CD4-positive, alpha-beta T cell treated with Interleukin-4 for 4 hours (primary cell): ENCODE data around the gene USP47.

ENCODE experiments used
- DNase-seq: peaks from one replicate; pipeline ENCODE4 v3.0.0-alpha.2; 2020

Gene USP47

GRCh38 chr11:11876458-11876857 lies 34.7 kb downstream of the USP47 start:
- no peak for DNase-seq

GRCh38 chr11:11880179-11880578 lies 38.4 kb downstream of the USP47 start:
- DNase-seq = no peak

- DNase-seq = no peak
Measured at GRCh38 chr11:11882539-11882938, 40.8 kb downstream of the USP47 start.

- no peak for DNase-seq
Measured at GRCh38 chr11:11884351-11884750, 42.6 kb downstream of the USP47 start.

GRCh38 chr11:11884774-11885481 lies 43.2 kb downstream of the USP47 start:
- no peak for DNase-seq

- no peak for DNase-seq
Measured at GRCh38 chr11:11894486-11894885, 52.7 kb downstream of the USP47 start.

- no peak for DNase-seq
Measured at GRCh38 chr11:11895672-11896071, 53.9 kb downstream of the USP47 start.

- DNase-seq = no peak
Measured at GRCh38 chr11:11898648-11899047, 56.9 kb downstream of the USP47 start.

- DNase-seq = no peak
Measured at GRCh38 chr11:11899401-11899800, 57.6 kb downstream of the USP47 start.

GRCh38 chr11:11901929-11902328 lies 60.2 kb downstream of the USP47 start:
- no peak for DNase-seq

- DNase-seq = no peak
Measured at GRCh38 chr11:11909727-11910126, 68.0 kb downstream of the USP47 start.

GRCh38 chr11:11910541-11910940 lies 68.8 kb downstream of the USP47 start:
- no peak for DNase-seq

- DNase-seq = no peak
Measured at GRCh38 chr11:11913395-11913794, 71.6 kb downstream of the USP47 start.

GRCh38 chr11:11915625-11916024 lies 73.9 kb downstream of the USP47 start:
- no peak for DNase-seq

- DNase-seq = no peak
Measured at GRCh38 chr11:11916981-11917399, 75.2 kb downstream of the USP47 start.

GRCh38 chr11:11923828-11924227 lies 82.1 kb downstream of the USP47 start:
- DNase-seq = no peak

- DNase-seq = no peak
Measured at GRCh38 chr11:11929920-11930319, 88.1 kb downstream of the USP47 start.

- peak; percentile 34 for DNase-seq
Measured at GRCh38 chr11:11931461-11932055, 89.8 kb downstream of the USP47 start.

- no peak for DNase-seq
Measured at GRCh38 chr11:11935536-11935935, 93.8 kb downstream of the USP47 start.

GRCh38 chr11:11937433-11937832 lies 95.7 kb downstream of the USP47 start:
- no peak for DNase-seq

GRCh38 chr11:11937957-11938356 lies 96.2 kb downstream of the USP47 start:
- no peak for DNase-seq

GRCh38 chr11:11940551-11940950 lies 98.8 kb downstream of the USP47 start:
- DNase-seq = no peak

GRCh38 chr11:11942668-11943067 lies 100.9 kb downstream of the USP47 start:
- no peak for DNase-seq

GRCh38 chr11:11944444-11944843 lies 102.7 kb downstream of the USP47 start:
- DNase-seq = no peak

- no peak for DNase-seq
Measured at GRCh38 chr11:11946180-11946579, 104.4 kb downstream of the USP47 start.
